KMS-11 (cell line): ENCODE data around the gene RFESD.

ENCODE experiments used
- H2AFZ ChIP-seq: fragments of 200-600 bp; sonication (generic); 2 replicates; pipeline ENCODE4 v1.6.1; 2016; ENCODE audit warnings: antibody characterized with exemption, mixed run types, low read depth
- H3K27ac ChIP-seq: fragments of 200-600 bp; sonication (generic); 2 replicates; pipeline ENCODE4 v1.6.1; 2016; ENCODE audit warnings: mild to moderate bottlenecking, mixed run types
- H3K27me3 ChIP-seq: fragments of 200-600 bp; sonication (generic); 2 replicates; pipeline ENCODE4 v1.6.1; 2017; ENCODE audit warnings: mild to moderate bottlenecking, low read depth, mixed run types, moderate library complexity; ENCODE audit not compliant: insufficient read depth
- H3K36me3 ChIP-seq: fragments of 200-600 bp; sonication (generic); 2 replicates; pipeline ENCODE4 v1.6.1; 2017; ENCODE audit warnings: mild to moderate bottlenecking, mixed run types; ENCODE audit not compliant: insufficient read depth
- H3K4me1 ChIP-seq: fragments of 200-600 bp; sonication (generic); 2 replicates; pipeline ENCODE4 v1.6.1; 2016; ENCODE audit warnings: mild to moderate bottlenecking, low read depth, mixed run types; ENCODE audit not compliant: poor library complexity, severe bottlenecking
- H3K4me2 ChIP-seq: fragments of 200-600 bp; sonication (generic); 2 replicates; pipeline ENCODE4 v1.7.0; 2016; ENCODE audit warnings: mild to moderate bottlenecking, mixed run types
- H3K4me3 ChIP-seq: fragments of 200-600 bp; sonication (generic); IDR thresholded peaks from 2 replicates; pipeline ENCODE4 v1.6.1; 2017; ENCODE audit warnings: low read depth, low read length, mixed read lengths; ENCODE audit not compliant: insufficient read depth
- H3K79me2 ChIP-seq: fragments of 200-600 bp; sonication (generic); 2 replicates; pipeline ENCODE4 v1.6.1; 2016; ENCODE audit warnings: low read depth, mixed run types; ENCODE audit not compliant: insufficient read depth
- H3K9ac ChIP-seq: fragments of 200-600 bp; sonication (generic); 2 replicates; pipeline ENCODE4 v1.6.1; 2016; ENCODE audit warnings: mild to moderate bottlenecking, mixed run types
- H4K20me1 ChIP-seq: fragments of 200-600 bp; sonication (generic); 2 replicates; pipeline ENCODE4 v1.6.1; 2016; ENCODE audit warnings: mild to moderate bottlenecking, mixed run types; ENCODE audit not compliant: insufficient read depth
- CTCF ChIP-seq: fragments of 200-600 bp; sonication (generic); conservative IDR thresholded peaks from 2 replicates; pipeline ENCODE4 v1.6.1; 2017; ENCODE audit warnings: low read depth, mild to moderate bottlenecking, antibody characterized with exemption, low read length, moderate library complexity, mixed read lengths

Gene RFESD

GRCh38 chr5:95624368-95624767 lies 22.2 kb upstream of the RFESD start:
- no peak overlapping the region for H3K4me2 ChIP-seq
- no peak overlapping the region for H3K27ac ChIP-seq
- no peak overlapping the region for H2AFZ ChIP-seq
- no peak for TF ChIP-seq CTCF
- H3K4me1 ChIP-seq = peaks cover 15% of the 10 kb centered on the region
- H3K4me3 ChIP-seq = no peak overlapping the region
- no peaks in the 10 kb centered on the region for H3K36me3 ChIP-seq
- no peak overlapping the region for H3K9ac ChIP-seq
- no peaks in the 10 kb centered on the region for H3K79me2 ChIP-seq
- no peaks in the 10 kb centered on the region; the same call in 1 of the 2 replicates for H3K27me3 ChIP-seq
- H4K20me1 ChIP-seq = no peaks in the 10 kb centered on the region

- no peak for TF ChIP-seq CTCF
- Histone ChIP-seq H3K4me1 (peaks cover 6% of the 10 kb centered on the region), H3K4me3 (no peak overlapping the region), H3K27ac (no peak overlapping the region), H3K79me2 (no peaks in the 10 kb centered on the region), H3K27me3 (no peaks in the 10 kb centered on the region; the same call in 1 of the 2 replicates), H3K9ac (no peak overlapping the region), H2AFZ (no peak overlapping the region), H3K36me3 (no peaks in the 10 kb centered on the region), H4K20me1 (no peaks in the 10 kb centered on the region), H3K4me2 (no peak overlapping the region)
These were observed 19.9 kb upstream of the RFESD start for GRCh38 chr5:95626701-95627100.

- H3K4me3 ChIP-seq = no peak overlapping the region
- H3K27ac ChIP-seq = no peak overlapping the region
- no peak overlapping the region for H3K9ac ChIP-seq
- no peaks in the 10 kb centered on the region for H3K36me3 ChIP-seq
- no peaks in the 10 kb centered on the region for H3K4me1 ChIP-seq
- no peak for TF ChIP-seq CTCF
- no peaks in the 10 kb centered on the region for H4K20me1 ChIP-seq
- H2AFZ ChIP-seq = no peak overlapping the region
- no peaks in the 10 kb centered on the region for H3K27me3 ChIP-seq
- H3K4me2 ChIP-seq = no peak overlapping the region
- H3K79me2 ChIP-seq = no peaks in the 10 kb centered on the region
These were observed 18.4 kb upstream of the RFESD start for GRCh38 chr5:95627971-95628810.

GRCh38 chr5:95628933-95629332 lies 17.6 kb upstream of the RFESD start:
- Histone ChIP-seq H3K4me1 (no peaks in the 10 kb centered on the region), H3K4me3 (no peak overlapping the region), H3K79me2 (no peaks in the 10 kb centered on the region), H3K4me2 (no peak overlapping the region), H4K20me1 (no peaks in the 10 kb centered on the region), H3K27me3 (no peaks in the 10 kb centered on the region), H2AFZ (no peak overlapping the region), H3K9ac (no peak overlapping the region), H3K27ac (no peak overlapping the region), H3K36me3 (no peaks in the 10 kb centered on the region)
- TF ChIP-seq CTCF = no peak
